ENCODE measurements around the gene TOMM5.
A peak's percentile ranks its signal among the peaks of the same experiment; 100 is the strongest.

Gene TOMM5

GRCh38 chr9:37559855-37560592, 32.4 kb downstream of the TOMM5 start:
- TF ChIP-seq CTCF (IDR thresholded peaks at IDR 0.05; ENCODE audit: low read depth, low read length, missing control alignments), result no peak
- H3K4me3 ChIP-seq (ENCODE audit: low read depth, low read length), result no peak overlapping the region
- no peak for DNase-seq (ENCODE audit: low read depth)
- in situ Hi-C loops (cut with HindIII; ENCODE audit: low sequenced_read_pairs), result loop anchor here (5.0 kb wide), 1 partner anchor 48 kb away; no protein-coding TSS in a partner anchor

- TF ChIP-seq CTCF (IDR thresholded peaks at IDR 0.05; ENCODE audit: low read depth, low read length, missing control alignments), result no peak
- no peak for DNase-seq (ENCODE audit: low read depth)
- in situ Hi-C loops (cut with HindIII; ENCODE audit: low sequenced_read_pairs), result loop anchor here (5.0 kb wide), 1 partner anchor 47 kb away; no protein-coding TSS in a partner anchor
- no peak overlapping the region for H3K4me3 ChIP-seq (ENCODE audit: low read depth, low read length)
These were observed 33.3 kb downstream of the TOMM5 start for GRCh38 chr9:37559125-37559524.

- in situ Hi-C loops (cut with HindIII; ENCODE audit: low sequenced_read_pairs), result loop anchor here (5.0 kb wide), 1 partner anchor 43 kb away; no protein-coding TSS in a partner anchor
- TF ChIP-seq CTCF (IDR thresholded peaks at IDR 0.05; ENCODE audit: low read depth, low read length, missing control alignments), result no peak
- H3K4me3 ChIP-seq (ENCODE audit: low read depth, low read length), result no peak overlapping the region
- DNase-seq (ENCODE audit: low read depth), result peak; percentile 53
These were observed 36.6 kb downstream of the TOMM5 start for GRCh38 chr9:37555786-37556185.

DNA sequence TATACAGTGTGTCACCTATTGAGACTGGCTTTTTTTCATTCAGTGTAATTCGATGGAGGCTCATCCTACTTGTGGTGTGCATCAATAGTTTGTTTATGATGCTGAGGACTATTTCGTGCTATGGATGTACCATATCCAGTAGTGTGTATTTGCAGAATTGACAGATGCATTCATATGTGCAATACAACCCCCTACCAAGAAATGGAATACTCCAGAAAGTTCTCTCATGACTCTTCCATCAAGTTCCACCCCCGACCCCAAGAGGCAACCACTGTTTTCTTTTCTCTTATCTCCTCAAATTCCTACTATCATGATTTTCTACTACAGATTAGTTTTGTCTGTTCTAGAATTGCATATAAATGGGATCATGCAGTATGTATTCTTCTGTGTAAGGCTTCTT, 38.1 kb downstream of the TOMM5 start:
- H3K4me3 ChIP-seq (ENCODE audit: low read depth, low read length), result no peak overlapping the region
- TF ChIP-seq CTCF (IDR thresholded peaks at IDR 0.05; ENCODE audit: low read depth, low read length, missing control alignments), result no peak
- no peak for DNase-seq (ENCODE audit: low read depth)
- in situ Hi-C loops (cut with HindIII; ENCODE audit: low sequenced_read_pairs), result no loop called here

GRCh38 chr9:37551888-37552287, 40.5 kb downstream of the TOMM5 start:
- TF ChIP-seq CTCF (IDR thresholded peaks at IDR 0.05; ENCODE audit: low read depth, low read length, missing control alignments), result no peak

DNA sequence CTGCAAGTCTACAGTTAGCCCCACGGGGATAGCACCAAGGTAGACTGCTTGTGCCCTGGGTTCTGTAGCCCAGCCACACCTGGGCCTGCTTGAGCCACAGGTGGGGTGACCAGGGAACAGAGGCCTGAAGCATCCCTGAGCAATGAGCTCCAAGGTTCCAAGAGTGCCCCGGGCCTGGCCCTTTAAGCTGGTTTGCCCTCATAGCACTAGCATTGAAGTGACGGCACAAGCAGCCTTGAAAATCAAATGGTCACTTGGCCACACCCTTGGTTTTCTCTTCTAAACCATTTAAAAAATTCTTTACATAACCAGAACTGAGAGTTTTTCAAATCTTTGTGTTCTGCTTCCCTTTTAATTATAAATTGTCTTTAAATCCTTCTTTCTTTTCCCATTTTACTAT, 40.9 kb downstream of the TOMM5 start:
- no peak for TF ChIP-seq CTCF (IDR thresholded peaks at IDR 0.05; ENCODE audit: low read depth, low read length, missing control alignments)
- DNase-seq (ENCODE audit: low read depth), result no peak
- no peak overlapping the region for H3K4me3 ChIP-seq (ENCODE audit: low read depth, low read length)
- in situ Hi-C loops (cut with HindIII; ENCODE audit: low sequenced_read_pairs), result no loop called here

More at GRCh38 chr9:37551888-37552287, 40.5 kb downstream of the TOMM5 start:
- H3K4me3 ChIP-seq (ENCODE audit: low read depth, low read length), result no peak overlapping the region
- in situ Hi-C loops (cut with HindIII; ENCODE audit: low sequenced_read_pairs), result no loop called here
- DNase-seq (ENCODE audit: low read depth), result no peak

All from astrocyte of the cerebellum (primary cell).